ENCODE measurements around the gene ST7L. TPM values are rescaled to one million over a fixed set of nuclear protein-coding genes. Genes with fewer than 3 reads are reported as not detected.

Gene ST7L
- polyA plus RNA-seq, 1 donor (not counting 4 experiments of a cell fraction or from before 2014, with no cell fraction given) = 13.4 TPM

GRCh38 chr1:112557385-112557784, 61.6 kb downstream of the ST7L start:
- no peak for FAIRE-seq

GRCh38 chr1:112554411-112554810, 64.5 kb downstream of the ST7L start:
- no peaks in the 10 kb centered on the region for H3K79me2 ChIP-seq (ENCODE audit: control insufficient read depth, insufficient read depth, low read length)
- no peak overlapping the region for H3K4me2 ChIP-seq (ENCODE audit: control insufficient read depth, extremely low read depth, insufficient read depth, low read depth, low read length)
- FAIRE-seq (no peak), DNase-seq (ENCODE audit: low read depth, low spot score) (no peak)
- no peak overlapping the region for H3K27ac ChIP-seq (ENCODE audit: control insufficient read depth, insufficient read depth, low read length)
- H2AFZ ChIP-seq (ENCODE audit: control insufficient read depth, low read length) = no peak overlapping the region
- H3K9ac ChIP-seq (ENCODE audit: control insufficient read depth, extremely low read depth, insufficient read depth, low read length) = no peak overlapping the region
- no peaks in the 10 kb centered on the region for H3K4me1 ChIP-seq (ENCODE audit: control insufficient read depth, extremely low read depth, insufficient read depth, low read length)
- no peak overlapping the region for H3K4me3 ChIP-seq (ENCODE audit: control insufficient read depth in 2 of 3, extremely low read depth in 1 of 3, insufficient read depth in 2 of 3, low read depth in 1 of 3, low read length in 3 of 3)
- H3K36me3 ChIP-seq (ENCODE audit: control insufficient read depth in 2 of 2, extremely low read depth in 1 of 2, insufficient read depth in 2 of 2, low read length in 2 of 2) = no peaks in the 10 kb centered on the region
- H3K9me1 ChIP-seq (ENCODE audit: control insufficient read depth, extremely low read depth, insufficient read depth, low read length) = no peaks in the 10 kb centered on the region
- dilution Hi-C loops (cut with MboI; ENCODE audit: extremely low pct_ligation_motif_present, low sequenced_read_pairs) = no loop called here
- H4K20me1 ChIP-seq (ENCODE audit: control insufficient read depth, extremely low read depth, insufficient read depth, low read length) = no peaks in the 10 kb centered on the region
- H3K9me3 ChIP-seq (ENCODE audit: control insufficient read depth, low read depth, low read length) = no peaks in the 10 kb centered on the region
- no peaks in the 10 kb centered on the region for H3K27me3 ChIP-seq (ENCODE audit: control insufficient read depth, extremely low read depth, insufficient read depth, low read length)
- TF ChIP-seq EZH2 (IDR thresholded peaks at IDR 0.05; ENCODE audit: low read length) (no peak), CTCF (optimal IDR thresholded peaks at IDR 0.05 in 1 of 3, IDR thresholded peaks at IDR 0.05 in 1 of 3, conservative IDR thresholded peaks at IDR 0.05 in 1 of 3; ENCODE audit: extremely low read depth in 1 of 3, insufficient read depth in 2 of 3, low read length in 3 of 3) (no peak)

More at GRCh38 chr1:112557385-112557784, 61.6 kb downstream of the ST7L start:
- H3K27me3 ChIP-seq (ENCODE audit: control insufficient read depth, extremely low read depth, insufficient read depth, low read length) = no peaks in the 10 kb centered on the region
- no peak overlapping the region for H3K4me3 ChIP-seq (ENCODE audit: control insufficient read depth in 2 of 3, extremely low read depth in 1 of 3, insufficient read depth in 2 of 3, low read depth in 1 of 3, low read length in 3 of 3)
- no peaks in the 10 kb centered on the region for H3K9me1 ChIP-seq (ENCODE audit: control insufficient read depth, extremely low read depth, insufficient read depth, low read length)
- H3K9me3 ChIP-seq (ENCODE audit: control insufficient read depth, low read depth, low read length) = no peaks in the 10 kb centered on the region
- H3K4me2 ChIP-seq (ENCODE audit: control insufficient read depth, extremely low read depth, insufficient read depth, low read depth, low read length) = no peak overlapping the region
- TF ChIP-seq EZH2 (IDR thresholded peaks at IDR 0.05; ENCODE audit: low read length) (no peak), CTCF (optimal IDR thresholded peaks at IDR 0.05 in 1 of 3, IDR thresholded peaks at IDR 0.05 in 1 of 3, conservative IDR thresholded peaks at IDR 0.05 in 1 of 3; ENCODE audit: extremely low read depth in 1 of 3, insufficient read depth in 2 of 3, low read length in 3 of 3) (no peak)
- DNase-seq (ENCODE audit: low read depth, low spot score) = no peak
- no peaks in the 10 kb centered on the region for H4K20me1 ChIP-seq (ENCODE audit: control insufficient read depth, extremely low read depth, insufficient read depth, low read length)
- H2AFZ ChIP-seq (ENCODE audit: control insufficient read depth, low read length) = no peak overlapping the region
- H3K27ac ChIP-seq (ENCODE audit: control insufficient read depth, insufficient read depth, low read length) = no peak overlapping the region
- dilution Hi-C loops (cut with MboI; ENCODE audit: extremely low pct_ligation_motif_present, low sequenced_read_pairs) = no loop called here
- H3K9ac ChIP-seq (ENCODE audit: control insufficient read depth, extremely low read depth, insufficient read depth, low read length) = no peak overlapping the region
- no peaks in the 10 kb centered on the region for H3K79me2 ChIP-seq (ENCODE audit: control insufficient read depth, insufficient read depth, low read length)
- no peaks in the 10 kb centered on the region for H3K36me3 ChIP-seq (ENCODE audit: control insufficient read depth in 2 of 2, extremely low read depth in 1 of 2, insufficient read depth in 2 of 2, low read length in 2 of 2)
- H3K4me1 ChIP-seq (ENCODE audit: control insufficient read depth, extremely low read depth, insufficient read depth, low read length) = no peaks in the 10 kb centered on the region

All from keratinocyte (primary cell).